ELF-1 (cell line): ENCODE data around the gene LYPD8.

Experiments used
- DNase-seq: peaks from one replicate; pipeline ENCODE4 v3.0.0-alpha.2; 2016; ENCODE audit warnings: low read depth, low spot score

Gene LYPD8

DNA sequence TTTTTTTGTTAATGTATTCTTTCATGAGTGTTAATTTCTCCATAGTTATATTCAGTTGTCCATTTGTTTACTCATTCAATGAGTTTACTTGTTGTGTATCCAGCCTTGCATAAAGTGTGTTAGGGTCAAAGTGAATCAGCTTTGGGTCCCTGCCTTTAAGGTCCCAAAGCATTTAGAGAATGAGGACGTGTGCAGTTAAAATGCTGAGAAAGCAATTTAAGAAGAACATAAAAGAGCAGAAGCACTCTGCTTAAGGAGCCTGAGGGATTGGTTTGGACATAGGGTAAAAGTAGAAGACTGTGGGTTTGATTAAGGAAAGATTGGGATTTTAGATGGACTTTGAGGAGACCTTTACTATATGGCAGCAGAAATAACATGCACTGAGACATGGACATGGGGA, 56.5 kb downstream of the LYPD8 start:
- DNase-seq: no peak

DNA sequence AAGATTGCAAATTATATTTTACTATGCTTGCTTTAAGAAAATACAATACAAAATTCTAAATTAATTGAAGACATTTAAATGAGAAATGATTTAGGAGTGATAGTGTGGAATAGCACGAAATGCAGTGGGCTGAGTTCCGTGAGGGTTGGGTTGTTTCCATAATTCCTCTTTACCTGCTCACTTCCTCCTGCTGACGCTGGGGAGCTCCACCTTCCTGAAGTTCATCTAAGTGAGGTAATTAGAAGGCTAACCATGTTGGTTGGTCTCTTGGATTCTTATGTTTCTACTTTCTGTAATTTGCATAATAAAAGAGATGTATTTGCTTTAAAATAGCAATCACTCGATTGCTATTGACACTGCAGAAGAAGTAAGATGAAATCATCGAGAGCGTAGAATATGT, 57.7 kb downstream of the LYPD8 start:
- no peak for DNase-seq

DNA sequence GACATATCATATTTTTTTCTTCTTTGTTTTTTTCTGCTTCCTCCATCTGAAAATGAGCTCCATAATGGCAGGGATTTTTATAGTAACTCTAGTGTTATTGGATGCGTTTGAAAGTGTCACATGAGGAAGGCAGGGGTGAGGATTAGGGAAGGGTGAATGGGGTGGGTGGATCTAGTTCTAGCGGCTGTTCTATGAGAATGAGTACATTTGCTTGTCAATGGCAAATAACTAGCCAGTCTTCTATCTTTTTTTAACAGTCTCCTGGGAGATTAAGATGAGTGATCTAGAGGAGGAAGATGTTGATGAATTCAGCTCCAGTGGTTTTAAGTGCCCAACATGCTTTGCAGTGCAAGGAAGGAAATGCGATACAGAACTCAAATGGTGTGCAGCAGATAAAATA, 58.8 kb downstream of the LYPD8 start:
- no peak for DNase-seq

GRCh38 chr1:248696261-248696660, 59.3 kb downstream of the LYPD8 start:
- no peak for DNase-seq

- DNase-seq: no peak
Observed at GRCh38 chr1:248695451-248696132, 60.0 kb downstream of the LYPD8 start.

GRCh38 chr1:248691567-248692155, 63.9 kb downstream of the LYPD8 start:
- DNase-seq: no peak
